Bone marrow (tissue), 2 donors: ENCODE measurements around the gene ABCB4.

ENCODE experiments used
- DNase-seq, 2 donors: peaks; one replicate each; lab custom pipeline; 2025; lab: John Stamatoyannopoulos, UW

Gene ABCB4

GRCh38 chr7:87475359-87476178, at the start of gene ABCB4:
ABCB4 (minus strand) TSS chr7:87475680; CDS start chr7:87475465, 215 bp downstream.
- DNase-seq, result no peak

GRCh38 chr7:87518735-87519134, 43.3 kb upstream of the ABCB4 start:
- DNase-seq, result no peak

- no peak for DNase-seq
These were observed 42.4 kb upstream of the ABCB4 start for GRCh38 chr7:87517891-87518290.

GRCh38 chr7:87517136-87517815, 41.8 kb upstream of the ABCB4 start:
- no peak for DNase-seq

GRCh38 chr7:87513735-87514335, 38.4 kb upstream of the ABCB4 start:
- DNase-seq, result no peak

GRCh38 chr7:87512906-87513305, 37.4 kb upstream of the ABCB4 start:
- no peak for DNase-seq

- no peak for DNase-seq
These were observed 36.0 kb upstream of the ABCB4 start for GRCh38 chr7:87511510-87511909.

- no peak for DNase-seq
These were observed 35.0 kb upstream of the ABCB4 start for GRCh38 chr7:87510411-87510875.

GRCh38 chr7:87507446-87507845, 32.0 kb upstream of the ABCB4 start:
- DNase-seq, result no peak

GRCh38 chr7:87506246-87507180, 31.0 kb upstream of the ABCB4 start:
- no peak for DNase-seq

GRCh38 chr7:87505557-87506245, 30.2 kb upstream of the ABCB4 start:
- no peak for DNase-seq

- DNase-seq, result no peak
These were observed 29.6 kb upstream of the ABCB4 start for GRCh38 chr7:87505122-87505521.

- DNase-seq, result no peak
These were observed 24.0 kb upstream of the ABCB4 start for GRCh38 chr7:87499494-87499893.

- DNase-seq, result no peak
These were observed 23.4 kb upstream of the ABCB4 start for GRCh38 chr7:87498893-87499292.

- DNase-seq, result no peak
These were observed 22.0 kb upstream of the ABCB4 start for GRCh38 chr7:87497482-87497881.

GRCh38 chr7:87495366-87495765, 19.9 kb upstream of the ABCB4 start:
- no peak for DNase-seq

- DNase-seq, result no peak
These were observed 19.0 kb upstream of the ABCB4 start for GRCh38 chr7:87494454-87494853.

- DNase-seq, result no peak
These were observed 7.7 kb upstream of the ABCB4 start for GRCh38 chr7:87483131-87483530.

GRCh38 chr7:87482115-87482514, 6.6 kb upstream of the ABCB4 start:
- DNase-seq, result no peak

GRCh38 chr7:87480386-87480785, 4.9 kb upstream of the ABCB4 start:
- DNase-seq, result no peak

- DNase-seq, result no peak
These were observed 4.5 kb upstream of the ABCB4 start for GRCh38 chr7:87479951-87480350.
